Activated naive CD4-positive, alpha-beta T cell treated with Interleukin-2 at 50 U/mL for 16 hours (primary cell): ENCODE measurements around the gene C5.
"Not testable (repeated sequence)": the region's sequence is repeated elsewhere in the genome, so short reads cannot be mapped to it uniquely, and the experiment has no call there.

Experiments
- DNase-seq: peaks from one replicate; pipeline ENCODE4 v3.0.0-alpha.2; 2020

Gene C5

DNA sequence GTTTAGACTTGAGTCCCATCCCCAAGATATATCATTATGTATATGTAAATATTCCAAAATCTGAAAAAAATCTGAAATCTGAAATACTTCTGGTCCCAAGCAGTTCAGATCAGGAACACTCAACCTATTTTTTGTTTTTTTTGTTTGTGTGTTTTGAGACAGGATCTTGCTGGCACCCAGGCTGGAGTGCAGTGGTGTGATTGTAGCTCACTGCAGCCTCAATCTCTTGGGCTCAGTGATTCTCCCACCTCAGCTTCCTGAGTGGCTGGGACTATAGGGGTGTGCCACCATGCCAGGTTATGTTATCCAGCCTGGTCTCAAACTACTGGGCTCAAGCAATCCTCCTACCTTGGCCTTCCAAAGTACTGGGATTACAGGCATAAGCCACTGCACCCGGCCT is 72.8 kb downstream of the C5 start:
- DNase-seq, result no peak

DNA sequence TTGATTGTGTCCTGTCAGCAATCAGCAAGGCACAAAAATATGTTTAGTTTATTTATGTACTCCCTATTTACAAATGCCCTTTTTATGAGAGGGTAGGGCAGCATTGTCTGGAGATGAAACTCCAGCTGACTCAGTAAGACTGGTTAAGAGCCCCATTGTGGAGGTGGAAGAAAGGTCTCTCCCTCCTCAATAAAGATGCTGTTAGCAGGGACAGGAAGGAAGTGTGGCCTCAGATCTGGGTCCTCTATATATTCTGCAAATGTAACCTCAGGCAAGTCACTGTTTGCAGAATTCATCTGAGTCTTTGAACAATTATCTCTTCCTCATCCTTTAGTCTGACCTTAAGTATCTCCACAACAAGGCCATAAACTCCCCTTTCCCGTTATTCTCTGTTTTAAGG is 75.2 kb downstream of the C5 start:
- DNase-seq, result no peak

DNA sequence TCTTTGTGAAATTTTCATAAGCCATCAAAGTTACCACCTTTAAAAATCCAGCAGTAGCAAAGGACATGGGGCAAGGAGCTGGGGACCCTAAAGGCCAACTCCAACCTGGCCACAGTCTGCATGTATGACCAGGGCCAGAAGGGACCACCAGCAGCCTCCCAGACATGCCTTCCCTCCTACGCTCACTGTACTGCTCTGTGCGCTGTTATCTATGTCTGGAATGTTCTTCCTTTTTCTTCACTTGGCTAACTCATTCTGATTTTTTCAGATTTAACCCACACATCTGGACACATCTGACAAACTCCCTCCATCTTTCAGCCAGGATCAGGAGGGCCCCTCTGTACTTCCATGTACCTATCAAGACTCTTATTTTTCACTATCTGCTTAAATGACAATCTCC is 75.9 kb downstream of the C5 start:
- no peak for DNase-seq

DNA sequence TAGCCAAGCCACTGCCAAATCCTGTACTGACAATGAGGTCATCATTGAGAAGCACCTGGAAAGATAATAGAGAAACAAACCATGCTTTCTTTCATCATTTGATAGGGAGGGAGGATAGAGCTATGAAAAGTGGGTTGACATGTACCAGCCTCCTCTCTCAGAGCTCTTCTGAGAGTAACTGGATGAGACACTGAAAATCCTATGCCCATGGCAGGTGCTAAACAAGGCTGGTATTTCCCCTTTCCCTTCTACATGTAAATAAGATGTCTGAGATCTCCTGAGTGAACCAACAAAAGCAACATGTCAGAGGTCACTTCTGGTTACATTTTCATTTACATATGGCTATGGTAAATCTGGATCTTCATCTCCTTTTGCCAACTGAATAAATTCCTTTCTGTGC is 78.1 kb downstream of the C5 start:
- no peak for DNase-seq

DNA sequence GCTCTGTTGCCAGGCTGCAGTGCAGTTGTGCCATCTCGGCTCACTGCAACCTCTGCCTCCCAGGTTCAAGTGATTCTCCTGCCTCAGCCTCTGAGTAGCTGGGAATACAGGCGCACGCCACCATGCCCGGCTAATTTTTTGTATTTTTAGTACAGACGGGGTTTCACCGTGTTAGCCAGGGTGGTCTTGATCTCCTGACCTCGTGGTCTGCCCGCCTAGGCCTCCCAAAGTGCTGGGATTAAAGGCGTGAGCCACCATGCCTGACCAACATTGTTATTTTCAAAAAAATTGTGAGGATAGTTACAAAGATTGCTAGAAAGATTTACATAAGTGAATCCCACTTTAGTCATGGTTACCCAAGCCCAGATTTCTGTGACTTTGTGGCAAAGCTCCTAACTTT is 78.6 kb downstream of the C5 start:
- not testable (repeated sequence) for DNase-seq

DNA sequence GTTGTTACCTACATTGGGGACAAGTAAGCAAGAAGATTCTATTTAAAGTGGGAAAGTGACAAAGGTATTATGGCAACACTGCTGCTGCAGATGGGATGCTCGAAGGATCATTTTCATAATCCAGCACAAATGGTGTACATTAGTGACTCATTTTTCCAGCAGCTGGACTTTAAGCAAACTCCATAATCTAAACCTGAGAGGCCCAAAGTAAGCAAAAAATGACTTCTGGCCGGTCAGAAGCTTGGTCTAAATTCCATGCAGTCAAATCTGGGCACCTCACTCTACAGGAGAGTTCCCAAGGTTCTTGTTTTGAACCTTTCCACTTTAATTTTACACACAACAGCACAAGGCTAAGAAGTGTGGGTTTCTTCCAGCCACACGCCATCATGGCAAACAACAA is 79.8 kb downstream of the C5 start:
- DNase-seq, result no peak

DNA sequence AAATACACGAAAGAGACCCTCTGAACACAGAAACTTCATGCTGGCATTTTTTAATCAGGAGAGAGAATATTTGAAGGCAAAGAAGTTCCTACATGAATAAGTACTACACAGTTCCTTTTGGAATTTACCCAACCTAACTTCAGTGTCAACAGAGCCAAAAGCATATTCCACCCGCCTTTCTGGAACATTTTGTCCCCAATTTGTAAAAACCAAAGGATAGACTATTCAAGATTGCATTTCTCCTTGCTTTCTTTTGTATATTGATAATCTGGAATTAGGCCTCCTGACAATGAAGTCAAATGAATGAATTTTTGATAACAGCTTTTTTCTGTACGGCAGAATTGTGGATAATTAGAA is 84.1 kb downstream of the C5 start:
- DNase-seq, result no peak

DNA sequence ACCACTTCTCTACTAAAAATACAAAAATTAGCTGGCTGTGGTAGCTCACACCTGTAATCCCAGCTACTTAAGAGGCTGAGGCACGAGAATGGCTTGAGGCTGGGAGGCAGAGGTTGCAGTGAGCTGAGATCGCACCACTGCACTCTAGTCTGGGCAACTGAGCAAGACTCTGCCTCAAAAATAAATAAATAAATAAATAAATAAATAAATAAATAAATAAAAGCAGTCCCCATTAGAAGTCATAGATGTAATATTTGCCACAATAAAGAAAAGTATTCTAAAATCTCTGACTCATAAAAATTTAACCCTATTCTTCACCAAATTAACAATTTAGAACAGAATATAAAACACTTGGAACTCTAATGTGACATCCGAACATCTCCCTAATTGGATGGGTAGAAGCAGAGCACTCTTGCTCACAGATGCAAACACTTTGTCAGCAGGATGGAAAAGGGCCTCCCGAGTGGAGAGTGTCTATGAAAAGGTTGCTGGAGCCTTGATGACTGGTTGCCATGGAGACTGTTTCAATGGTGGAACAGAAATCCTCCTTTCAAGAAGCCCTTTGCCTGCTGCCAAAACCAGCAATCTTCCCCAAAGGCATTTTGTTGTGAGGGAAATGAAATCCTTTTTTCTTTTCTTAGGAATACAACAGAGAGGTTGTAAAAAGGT is 84.6 kb downstream of the C5 start:
- DNase-seq, result no peak

DNA sequence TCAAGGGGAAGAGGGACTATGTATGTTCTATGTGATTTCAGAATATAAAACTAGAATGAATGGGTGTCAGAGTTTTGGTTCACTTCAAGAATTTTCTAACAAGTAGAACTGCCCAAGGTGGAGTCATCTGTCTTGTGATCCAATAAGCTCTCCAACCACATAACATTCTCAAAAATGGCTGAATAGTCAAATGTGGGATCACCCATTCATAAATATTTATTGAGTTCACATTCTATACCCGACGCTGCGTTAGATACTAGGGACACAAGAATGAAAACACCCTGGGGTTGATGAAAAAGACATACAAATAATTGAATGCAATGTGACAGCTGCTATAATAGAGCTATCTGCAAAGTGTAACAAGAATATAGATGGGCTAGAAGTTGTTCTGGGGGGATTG is 88.1 kb downstream of the C5 start:
- no peak for DNase-seq

DNA sequence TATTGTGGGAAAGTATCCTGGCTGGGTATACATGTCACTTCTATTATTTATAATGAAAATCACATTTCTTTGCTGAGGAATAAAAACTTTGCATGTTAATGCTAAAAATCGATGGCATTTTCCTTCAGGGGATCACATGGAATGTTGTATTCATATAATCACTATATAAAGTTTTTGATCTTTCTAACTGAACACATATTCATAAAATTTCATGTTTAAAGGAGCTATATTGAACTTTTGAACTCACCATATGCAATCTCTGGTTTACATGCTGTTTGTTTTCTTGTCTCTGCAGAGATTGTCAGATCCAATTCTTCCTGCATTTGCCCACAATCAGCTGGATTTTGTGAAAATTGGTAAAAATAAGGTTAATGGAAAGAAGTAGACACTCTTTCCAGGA is 90.1 kb downstream of the C5 start:
- DNase-seq, result no peak

DNA sequence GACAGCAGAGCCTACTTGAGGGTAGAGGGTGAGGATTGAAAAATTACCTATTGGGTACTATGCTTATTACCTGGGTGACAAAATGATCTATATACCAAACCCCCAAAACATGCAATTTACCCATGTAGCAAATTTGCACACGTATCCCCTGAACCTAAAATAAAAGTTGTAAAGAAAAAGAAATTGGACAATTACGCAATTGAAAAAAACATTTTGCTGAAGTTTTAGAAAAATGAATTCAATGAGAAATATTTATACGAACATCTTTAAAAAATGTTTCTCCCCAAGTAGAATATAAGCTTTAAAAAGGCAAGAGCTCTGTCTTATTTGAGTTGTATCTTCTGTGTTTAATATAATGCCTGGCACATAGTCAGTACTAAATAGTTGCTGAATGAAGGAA is 93.2 kb downstream of the C5 start:
- DNase-seq, result no peak

DNA sequence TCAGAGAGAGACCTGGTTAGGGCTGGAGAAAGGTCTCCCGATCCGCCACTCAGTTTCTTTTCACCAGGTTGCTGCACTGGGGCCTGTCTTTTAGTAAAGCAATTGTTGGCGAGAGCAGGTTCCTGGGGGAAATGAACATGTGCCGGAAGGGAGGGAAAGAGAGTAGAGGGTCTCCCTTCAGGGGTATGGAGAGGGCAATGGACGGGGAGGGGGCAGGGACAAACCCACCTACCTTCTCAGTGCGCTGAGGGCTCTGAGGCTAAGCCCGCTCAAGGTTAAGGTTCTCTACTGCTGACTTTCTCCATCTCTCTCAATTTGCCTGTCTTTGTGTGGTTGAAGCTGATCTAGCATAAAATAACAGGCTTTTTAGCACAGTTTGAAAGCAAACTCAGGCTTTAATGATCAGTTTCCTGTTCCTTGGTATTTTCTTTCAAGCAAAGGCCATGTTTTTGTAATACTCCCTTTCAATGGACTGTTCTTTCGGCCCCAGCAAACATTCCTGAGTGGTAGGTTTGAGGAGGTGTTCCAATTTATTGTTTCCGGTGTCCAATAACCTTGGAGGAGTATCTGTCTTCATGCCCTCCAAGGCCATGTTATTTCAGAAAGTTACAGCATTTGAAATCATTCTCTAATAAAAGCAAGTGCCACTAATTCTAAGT is 98.0 kb downstream of the C5 start:
- no peak for DNase-seq

DNA sequence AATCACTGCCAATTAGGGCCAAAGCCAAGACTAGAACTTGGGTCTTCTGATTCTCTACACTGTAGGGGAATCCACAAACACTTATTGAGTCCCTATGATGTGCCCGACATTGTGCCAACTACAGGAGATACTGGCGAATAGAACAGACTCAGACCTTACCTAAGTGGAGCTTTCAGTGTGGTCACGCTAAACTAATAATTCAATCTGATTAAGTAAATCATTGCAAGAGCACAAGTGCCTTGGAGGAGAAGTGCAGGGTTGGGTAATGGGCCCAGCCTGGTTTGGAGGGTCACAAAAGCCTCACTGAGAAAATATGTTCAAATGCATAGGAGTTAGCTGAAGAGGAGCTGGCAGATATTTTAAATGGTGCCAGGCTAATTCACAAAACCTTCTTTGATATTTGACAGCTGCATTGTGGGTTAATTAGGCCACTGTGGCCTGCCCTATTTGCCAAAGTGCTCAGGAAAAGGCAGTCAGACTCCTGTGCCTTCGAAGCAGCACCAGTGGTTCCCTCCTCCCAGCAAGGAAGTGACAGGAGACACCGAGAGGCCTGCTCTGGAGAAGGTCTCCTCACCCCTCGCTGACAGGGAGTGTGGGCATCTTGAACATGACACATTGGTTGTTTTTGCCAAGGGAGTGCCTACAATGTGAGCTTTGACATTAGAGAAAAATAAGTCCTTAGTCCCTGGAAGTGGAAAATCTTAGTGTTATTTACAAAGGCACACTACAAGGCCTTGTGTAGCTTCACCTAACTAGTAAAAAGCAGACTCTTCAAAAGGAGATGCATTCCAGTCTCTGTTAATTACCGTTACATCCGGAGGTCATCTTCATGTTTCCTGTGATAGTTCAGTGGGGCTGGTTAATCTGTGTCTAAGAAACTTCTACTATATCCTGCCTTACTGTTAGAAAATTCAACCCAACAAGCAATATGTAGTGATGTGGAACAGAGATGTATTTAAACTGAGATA is 99.4 kb downstream of the C5 start:
- no peak for DNase-seq

DNA sequence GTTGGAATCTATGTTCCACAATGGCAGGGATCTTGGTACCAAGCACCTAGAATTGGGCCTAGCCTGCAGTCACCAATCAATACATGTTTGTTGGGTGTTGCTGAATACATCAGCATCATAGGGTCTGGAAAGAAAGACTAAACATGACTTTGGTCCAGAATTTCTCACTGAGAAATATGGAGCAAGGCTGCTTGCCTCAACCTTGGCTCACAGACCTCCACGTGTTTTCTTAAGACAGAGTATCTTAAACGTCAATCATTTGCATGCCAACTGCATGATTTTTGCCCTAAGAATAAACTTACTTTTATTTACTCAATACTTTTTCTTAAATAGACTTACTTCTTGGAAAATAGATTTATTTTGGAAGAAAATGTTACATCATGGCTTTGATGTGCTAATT is 100.8 kb downstream of the C5 start:
- DNase-seq, result no peak

DNA sequence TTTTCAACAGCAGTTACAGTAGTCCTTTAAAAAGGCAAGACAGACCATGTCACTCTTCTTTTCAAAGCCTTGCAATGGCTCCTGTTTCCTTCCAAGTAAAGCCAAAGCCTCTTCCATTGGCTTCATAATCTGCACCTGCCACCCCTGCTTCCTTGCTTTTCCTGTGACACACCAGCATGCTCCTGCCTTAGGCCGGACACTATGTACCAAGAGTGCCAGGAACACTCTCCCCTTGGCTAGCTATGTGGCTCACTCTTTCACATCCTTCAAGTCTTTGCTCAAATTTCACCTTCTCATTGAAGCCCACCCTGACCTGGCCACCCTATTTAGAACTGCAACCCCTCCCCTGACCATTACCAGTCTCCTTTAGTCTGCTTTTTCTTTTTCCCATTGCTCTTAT is 101.3 kb downstream of the C5 start:
- DNase-seq, result no peak

DNA sequence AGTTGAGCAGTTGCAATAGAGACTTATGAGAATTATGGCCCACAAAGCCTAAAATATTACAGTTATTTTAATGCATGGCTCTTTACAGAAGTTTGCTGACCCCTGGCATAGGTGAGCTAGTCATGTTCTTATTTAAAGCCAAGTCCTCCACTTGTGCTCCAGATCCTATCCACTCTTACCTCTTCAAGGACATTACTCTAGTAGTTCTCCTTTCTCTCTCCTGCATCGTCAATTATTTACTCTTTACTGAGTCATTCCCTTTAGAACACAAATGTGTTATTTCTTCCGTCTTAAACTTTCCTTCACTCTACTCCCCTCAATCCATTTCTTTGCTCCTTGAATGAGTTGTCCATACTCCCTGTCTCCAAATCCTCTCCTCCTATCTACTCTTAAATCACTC is 102.9 kb downstream of the C5 start:
- DNase-seq, result no peak

DNA sequence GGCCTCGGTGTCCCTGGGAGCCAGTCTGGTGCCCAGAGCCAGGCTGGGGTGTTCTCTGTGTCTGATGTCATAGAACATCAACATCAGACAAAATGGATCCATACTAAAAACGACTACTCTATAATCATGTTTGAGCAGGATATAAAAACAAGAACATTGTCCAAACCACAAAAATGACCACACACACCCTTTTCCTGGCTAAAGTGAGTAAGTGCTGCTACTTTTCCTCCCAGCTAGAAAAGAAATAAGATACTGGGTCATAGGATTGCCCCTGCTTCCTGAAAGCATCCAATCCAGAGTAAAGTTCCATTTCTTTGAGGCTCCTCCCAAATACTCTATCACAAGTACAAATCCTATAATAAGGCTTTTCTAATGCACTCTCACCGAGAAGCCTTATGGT is 103.8 kb downstream of the C5 start:
- DNase-seq, result no peak

DNA sequence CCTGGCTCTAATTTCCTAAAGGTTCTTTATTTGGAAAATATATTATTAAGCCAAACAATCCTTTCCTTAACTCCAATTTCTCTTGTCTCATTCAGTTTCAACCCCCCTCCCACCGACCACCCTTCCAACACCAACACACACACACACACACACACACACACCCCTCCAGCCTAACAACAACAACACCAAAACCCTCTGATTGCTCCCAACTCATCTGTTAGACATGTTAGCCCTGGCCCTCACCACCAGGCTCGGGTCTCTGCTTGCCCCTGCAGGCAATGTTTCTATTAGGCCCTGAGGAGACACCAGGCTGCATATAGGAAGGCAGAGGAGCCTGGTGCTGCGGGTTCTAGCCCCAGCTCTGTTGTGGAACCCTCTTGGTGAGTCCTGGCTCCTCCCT is 105.1 kb downstream of the C5 start:
- no peak for DNase-seq

DNA sequence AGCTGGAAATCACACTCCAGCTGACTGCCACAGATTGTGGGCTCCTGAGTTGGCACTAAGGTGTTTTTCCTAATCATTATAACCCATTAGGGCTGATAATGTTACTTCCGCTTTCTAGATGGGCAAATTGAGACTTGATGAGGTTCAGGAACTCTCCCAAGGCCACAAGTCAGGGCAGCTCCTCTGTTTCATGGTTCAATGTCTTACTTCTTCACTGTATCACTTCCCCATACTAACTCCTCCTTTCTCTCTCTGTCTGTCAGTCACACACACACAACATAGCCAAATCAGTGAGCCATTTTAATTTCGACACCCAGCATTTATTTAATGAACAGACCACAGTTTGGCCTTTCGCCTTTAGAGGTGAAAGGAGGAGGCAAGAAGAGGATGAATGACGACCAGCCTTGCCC is 105.6 kb downstream of the C5 start:
- DNase-seq, result no peak

DNA sequence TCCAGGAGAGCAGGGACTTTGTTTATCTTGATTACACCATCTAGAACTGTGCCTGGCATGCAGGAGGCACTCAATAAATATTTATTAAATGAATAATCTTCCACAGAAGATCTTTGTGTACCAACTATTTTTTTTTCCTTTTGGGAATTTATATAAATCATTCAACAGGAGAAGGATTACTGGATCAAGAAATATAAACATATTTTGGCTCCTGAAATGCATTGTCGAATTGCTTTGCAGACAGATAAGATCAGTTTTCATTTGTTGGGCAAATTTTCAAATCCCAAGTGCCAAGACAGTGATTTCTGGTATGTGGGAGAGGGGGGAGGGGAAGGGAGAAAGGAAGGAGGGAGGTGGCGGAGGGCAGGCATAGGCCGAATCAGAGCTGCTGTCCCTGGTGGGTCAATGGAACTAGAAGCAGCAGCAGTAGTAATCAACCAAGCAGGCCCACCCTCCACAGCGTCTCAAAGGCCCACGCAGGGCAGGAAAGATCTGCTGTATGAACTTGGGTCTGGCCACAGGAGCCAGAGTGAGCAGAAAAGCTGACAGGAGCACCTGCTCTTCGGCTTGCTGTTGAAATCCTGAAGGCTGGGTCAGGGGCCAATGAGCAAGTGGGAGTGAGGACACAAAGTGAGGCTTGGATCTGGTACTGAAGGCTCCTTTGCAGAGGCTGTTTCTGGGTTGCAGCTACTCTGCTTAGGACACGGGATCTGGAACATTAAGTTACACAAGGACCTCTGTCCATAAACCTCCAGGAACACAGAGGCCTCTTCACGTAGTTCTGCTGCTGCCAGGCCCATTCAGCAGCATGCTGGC is 107.7 kb downstream of the C5 start:
- DNase-seq, result no peak

DNA sequence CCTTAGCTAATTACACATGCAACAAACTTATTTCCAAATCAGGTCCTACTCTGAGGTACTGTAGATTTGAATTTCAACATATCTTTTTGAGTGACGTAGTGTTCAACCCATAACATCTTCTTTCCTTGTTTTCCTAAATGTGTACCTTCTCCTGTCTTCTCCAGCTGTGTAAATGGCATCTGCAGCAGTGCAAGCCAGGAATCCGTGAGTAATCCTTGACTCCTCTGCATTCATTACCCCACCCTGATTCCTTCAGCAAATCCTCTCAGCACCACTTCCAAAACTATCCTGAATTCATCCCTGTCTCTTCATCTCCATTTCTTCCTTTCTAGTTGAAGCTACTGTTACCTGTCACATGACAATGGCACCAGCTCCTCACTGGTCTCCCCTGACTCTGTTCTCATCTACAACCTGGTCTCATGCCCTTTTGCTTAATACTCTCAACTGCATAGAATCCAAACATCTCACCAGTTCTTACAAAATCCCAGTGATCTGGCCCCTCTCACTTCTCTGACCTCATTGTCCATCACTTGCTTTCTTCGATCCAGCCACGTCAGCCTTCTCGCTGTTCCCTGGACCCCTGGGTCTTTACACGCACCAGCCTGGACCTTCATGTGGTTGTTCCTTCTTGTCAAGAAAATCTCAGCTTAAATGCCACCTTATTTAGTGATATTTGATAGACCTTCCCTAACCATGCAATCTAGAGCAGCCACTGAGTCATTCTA is 108.9 kb downstream of the C5 start:
- no peak for DNase-seq

DNA sequence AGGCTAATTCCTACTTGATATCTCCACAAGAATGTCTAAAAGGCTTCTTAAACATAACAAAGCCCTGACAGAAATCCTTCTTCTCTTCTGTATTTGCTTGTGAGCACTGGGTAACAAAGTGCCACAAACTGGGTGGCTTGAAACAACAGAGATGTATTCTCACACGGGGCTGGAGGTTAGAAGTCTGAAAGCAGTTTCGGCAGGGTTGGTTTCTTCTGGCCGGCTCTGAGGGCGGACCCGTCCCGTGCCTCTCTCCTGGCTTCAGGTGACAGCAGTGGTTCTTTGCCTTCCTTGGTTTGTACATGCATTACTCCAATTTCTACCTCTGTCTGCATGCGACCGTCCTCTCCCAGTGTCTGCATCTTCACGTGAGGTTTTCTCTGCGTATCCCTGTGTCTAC is 109.5 kb downstream of the C5 start:
- DNase-seq, result no peak

DNA sequence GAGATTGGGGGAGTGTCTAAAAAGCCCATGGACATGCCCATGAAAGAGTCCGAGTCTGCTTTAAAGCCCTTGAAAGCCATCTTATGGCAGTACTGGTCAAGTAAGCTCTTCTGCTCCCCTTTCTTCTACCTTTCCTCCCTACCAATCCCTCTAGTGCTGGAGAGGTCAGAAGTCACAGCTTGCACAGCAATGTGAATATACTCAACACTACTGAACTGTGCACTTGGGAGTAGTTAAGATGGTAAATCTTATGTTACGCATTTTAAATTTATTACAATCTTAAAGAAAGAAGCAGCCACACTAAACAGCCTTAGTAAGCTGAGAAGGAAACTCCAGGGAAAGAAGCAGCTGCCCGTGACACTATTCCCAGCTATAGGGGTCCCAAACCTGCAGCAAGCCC is 111.2 kb downstream of the C5 start:
- no peak for DNase-seq
